Measurements from ENCODE around the gene PTPRM. TPM values are rescaled to one million over a fixed set of nuclear protein-coding genes. Genes with fewer than 3 reads are reported as not detected.

The PTPRM gene
- total and polyA plus RNA-seq, 2 of the 4 experiments (the other 2 are of a cell fraction) = 28.3 to 51.2 TPM

- no peak overlapping the region for H2BK15ac ChIP-seq (ENCODE audit: low read depth, low read length)
- no peak overlapping the region for H2BK120ac ChIP-seq (ENCODE audit: low read depth, low read length)
- ChIA-PET CTCF (interaction anchor here (1.3 to 1.5 kb wide), 2 partner anchors 327 to 825 kb away, joined by 3 read pairs; no protein-coding TSS in a partner anchor), POLR2A (ENCODE audit: unreplicated experiment) (no interaction called here)
- no peak overlapping the region for H4K5ac ChIP-seq (ENCODE audit: low read depth, low read length)
- no peak overlapping the region for H2BK5ac ChIP-seq (ENCODE audit: low read depth, low read length, poor library complexity, severe bottlenecking)
- no peak overlapping the region for H3K18ac ChIP-seq (ENCODE audit: low read depth, low read length)
- no peak overlapping the region for H2AK9ac ChIP-seq (replicated peaks; ENCODE audit: low read depth, low read length, poor library complexity)
- no peak overlapping the region for H4K91ac ChIP-seq (ENCODE audit: insufficient read depth, low read depth, low read length)
- no peak for TF ChIP-seq RCOR1 (IDR thresholded peaks at IDR 0.05; ENCODE audit: insufficient replicate concordance, low read length)
- no peak for TF ChIP-seq SMC3 (IDR thresholded peaks at IDR 0.05; ENCODE audit: low read depth, low read length)
- TF ChIP-seq, protein P1, sequence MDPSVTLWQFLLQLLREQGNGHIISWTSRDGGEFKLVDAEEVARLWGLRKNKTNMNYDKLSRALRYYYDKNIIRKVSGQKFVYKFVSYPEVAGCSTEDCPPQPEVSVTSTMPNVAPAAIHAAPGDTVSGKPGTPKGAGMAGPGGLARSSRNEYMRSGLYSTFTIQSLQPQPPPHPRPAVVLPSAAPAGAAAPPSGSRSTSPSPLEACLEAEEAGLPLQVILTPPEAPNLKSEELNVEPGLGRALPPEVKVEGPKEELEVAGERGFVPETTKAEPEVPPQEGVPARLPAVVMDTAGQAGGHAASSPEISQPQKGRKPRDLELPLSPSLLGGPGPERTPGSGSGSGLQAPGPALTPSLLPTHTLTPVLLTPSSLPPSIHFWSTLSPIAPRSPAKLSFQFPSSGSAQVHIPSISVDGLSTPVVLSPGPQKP (IDR thresholded peaks at IDR 0.05; ENCODE audit: borderline replicate concordance, low read depth, low read length) = no peak
- no peak for TF ChIP-seq POLR2A (IDR thresholded peaks at IDR 0.05; ENCODE audit: low read depth, low read length)
- in situ Hi-C loops (cut with MboI; ENCODE audit: low sequenced_read_pairs) = no loop called here
- dilution Hi-C loops (cut with HindIII; ENCODE audit: low sequenced_read_pairs, unreplicated experiment) = no loop called here
- 0 out of 2 replicates have a peak overlapping the region, but pooled peaks have one; percentile 22 for H3K14ac ChIP-seq (replicated peaks; ENCODE audit: low read depth, low read length)
- H3K4me1 ChIP-seq (ENCODE audit: control insufficient read depth, insufficient read depth, low read length) = peaks cover 8% of the 10 kb centered on the region
- no TSS peak for BruUV-seq (replicated peaks)
- H2BK20ac ChIP-seq (ENCODE audit: low read depth, low read length) = no peak overlapping the region
- no peak overlapping the region for H3K4me3 ChIP-seq (ENCODE audit: insufficient read depth, low read depth, low read length)
- no peak overlapping the region for H3K4ac ChIP-seq (ENCODE audit: low read depth, low read length)
- 0 out of 2 replicates have a peak overlapping the region, but pooled peaks have one; percentile 25 for H3K27ac ChIP-seq (ENCODE audit: insufficient read depth, low read length)
- H3K4me2 ChIP-seq (ENCODE audit: low read depth, low read length) = peak overlapping the region; percentile 93
- H4K8ac ChIP-seq (ENCODE audit: low read depth in 2 of 2, low read length in 2 of 2) = no peak overlapping the region
- H3K56ac ChIP-seq (ENCODE audit: extremely low read depth, insufficient read depth, low read length) = no peak overlapping the region
- peaks cover 8 to 20% of the 10 kb centered on the region in 2 experiments; a peak in 3 of 4 replicates for H3K79me1 ChIP-seq (ENCODE audit: low read depth in 1 of 2, low read length in 2 of 2)
- H3K9me1 ChIP-seq (ENCODE audit: insufficient read depth, low read length) = peaks cover 6% of the 10 kb centered on the region; the same call in 1 of the 2 replicates
- ATAC-seq (ENCODE audit: low read depth) (no peak), DNase-seq (no peak)
- H3K23ac ChIP-seq (ENCODE audit: low read depth, low read length) = 0 out of 2 replicates have a peak overlapping the region, but pooled peaks have one; percentile 58
- no peaks in the 10 kb centered on the region for H3K27me3 ChIP-seq (ENCODE audit: control insufficient read depth, insufficient read depth, low read length)
- H3K36me3 ChIP-seq (ENCODE audit: control insufficient read depth, insufficient read depth, low read length) = no peaks in the 10 kb centered on the region
- peaks cover 4% of the 10 kb centered on the region; the same call in 1 of the 2 replicates for H4K20me1 ChIP-seq (ENCODE audit: insufficient read depth, low read length)
- H3K9me3 ChIP-seq (ENCODE audit: control insufficient read depth, insufficient read depth, low read length) = no peaks in the 10 kb centered on the region
- 0 out of 2 replicates have a peak overlapping the region, but pooled peaks have one; percentile 13 for H3K9ac ChIP-seq (ENCODE audit: low read depth, low read length)
- intact Hi-C loops (cut with micrococcal nuclease) = loop anchor here (2.0 to 5.0 kb wide), 4 partner anchors 293 to 827 kb away; no protein-coding TSS in a partner anchor
- H2AFZ ChIP-seq (replicated peaks; ENCODE audit: low read length, poor library complexity) = no peak overlapping the region
- H2AK5ac ChIP-seq (ENCODE audit: low read depth, low read length) = no peak overlapping the region
These were observed 1.4 kb upstream of the PTPRM start for GRCh38 chr18:7565677-7566076.
